GM18508 (cell line): ENCODE data around the gene DMD.
A peak's percentile ranks its signal among the peaks of the same experiment; 100 is the strongest.

Experiments
- ATAC-seq: cut with Tn5 transposase; IDR thresholded peaks from one replicate; pipeline ENCODE4 v1.9.1; 2021; ENCODE audit warnings: moderate number of reproducible peaks; ENCODE audit not compliant: insufficient read depth, unreplicated experiment

DMD gene

DNA sequence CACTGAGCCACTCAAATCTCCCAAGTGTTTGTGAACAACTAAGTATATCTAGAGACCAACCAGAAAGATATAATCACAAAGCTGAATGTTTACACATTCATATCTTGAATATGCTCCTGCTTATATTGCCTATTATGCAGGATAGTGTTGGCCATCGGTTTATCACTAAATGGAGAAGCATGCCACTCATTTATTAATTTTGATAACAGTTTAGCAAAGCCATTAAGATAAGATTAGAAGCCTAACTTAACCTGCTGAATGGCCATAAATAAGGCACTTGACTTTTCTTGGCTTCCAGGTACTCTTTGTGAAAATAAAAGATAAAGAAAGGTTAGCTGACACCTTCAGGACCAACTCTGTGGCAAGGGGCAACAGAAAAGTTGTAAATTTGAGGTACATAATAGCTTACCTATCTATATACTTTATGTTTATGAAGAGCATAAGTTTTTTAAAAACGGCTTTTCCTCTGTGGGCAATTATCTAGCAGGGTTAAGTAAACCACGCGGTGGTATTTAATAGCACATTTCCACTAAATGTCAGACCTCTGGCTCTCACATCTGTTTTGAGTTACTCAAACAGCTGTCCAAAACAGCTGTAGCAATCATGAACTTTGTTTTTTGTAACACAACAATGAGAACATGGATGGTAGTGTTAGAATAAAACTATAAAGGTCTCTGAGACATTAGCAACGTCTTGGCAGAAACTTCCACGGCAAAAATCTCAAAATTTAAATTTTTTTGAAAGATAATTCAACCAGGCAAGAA lies 2080.7 kb downstream of the DMD start:
- no peak for ATAC-seq

DNA sequence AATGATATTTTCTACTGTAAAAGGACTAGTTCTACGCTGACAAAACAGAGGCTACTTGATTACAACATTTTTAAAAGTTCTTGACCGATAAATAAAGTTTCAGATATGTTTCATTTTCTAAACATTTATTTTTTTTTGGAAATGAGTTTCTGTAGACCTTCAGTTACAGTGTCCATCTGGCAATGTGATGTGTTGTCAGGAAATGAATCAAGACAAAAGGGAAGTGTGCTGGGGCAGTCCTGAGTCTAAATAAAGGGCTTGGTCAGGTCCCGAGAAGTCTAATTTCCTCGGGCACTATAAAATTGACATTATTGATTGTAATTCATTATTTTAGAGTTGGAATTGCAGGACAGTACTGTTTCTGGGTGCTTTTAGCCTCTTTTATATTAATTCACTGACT lies 2082.5 kb downstream of the DMD start:
- ATAC-seq = no peak

DNA sequence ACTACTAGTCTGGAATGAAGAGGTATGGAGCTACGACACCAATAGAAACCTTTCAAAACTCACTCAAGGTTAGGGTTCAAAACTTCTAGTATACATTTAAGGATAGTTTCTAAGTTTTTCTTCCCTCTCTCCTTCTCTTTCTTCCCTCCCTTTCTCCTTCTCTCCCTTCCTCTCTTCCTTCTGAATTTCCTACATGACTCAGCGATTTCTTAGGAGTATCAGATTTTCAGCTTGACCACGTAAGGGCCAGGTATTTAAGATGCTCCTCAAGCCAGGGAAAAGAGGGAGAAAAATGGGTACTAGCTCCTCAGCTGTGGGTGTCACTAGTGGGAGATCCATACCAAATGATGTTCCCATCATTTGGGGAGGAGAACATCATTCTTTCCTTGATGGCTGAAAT lies 2083.6 kb downstream of the DMD start:
- no peak for ATAC-seq

DNA sequence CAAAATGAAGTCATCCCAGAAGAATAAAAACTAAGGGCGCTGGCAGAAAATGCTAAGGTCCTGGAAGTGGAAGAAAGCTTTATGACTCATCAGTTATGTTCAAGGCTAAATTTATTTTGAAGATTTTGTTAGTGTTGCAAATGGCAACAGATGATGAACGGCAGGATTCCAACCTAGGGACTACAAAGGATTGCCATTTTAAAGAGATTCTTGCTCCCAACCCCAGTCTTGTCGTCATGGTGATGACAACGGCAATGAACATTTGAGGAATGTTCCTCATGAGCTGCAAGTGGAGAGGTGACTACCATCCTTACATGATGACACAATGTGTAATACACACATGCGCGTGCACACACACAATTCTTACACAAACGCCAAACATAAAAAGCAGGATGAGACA lies 2085.1 kb downstream of the DMD start:
- no peak for ATAC-seq

DNA sequence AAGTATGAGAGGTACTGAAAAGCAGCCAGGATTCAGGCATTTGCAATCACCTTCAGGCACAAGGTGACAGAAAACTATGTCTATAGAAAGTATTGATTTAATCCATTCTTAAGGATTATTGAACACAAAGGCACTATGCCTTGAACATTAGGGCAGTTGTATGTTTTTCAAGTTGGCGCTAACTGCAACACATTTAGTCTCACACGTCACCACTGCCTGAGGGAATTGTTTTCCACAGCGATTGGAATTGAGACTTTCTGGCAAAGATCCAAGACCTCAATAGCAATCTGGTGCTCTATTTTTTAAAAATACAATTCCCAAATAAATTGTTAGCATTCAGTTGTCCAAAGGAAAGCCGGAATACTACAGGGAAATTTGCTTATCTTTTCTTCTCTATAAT lies 2086.8 kb downstream of the DMD start:
- no peak for ATAC-seq

DNA sequence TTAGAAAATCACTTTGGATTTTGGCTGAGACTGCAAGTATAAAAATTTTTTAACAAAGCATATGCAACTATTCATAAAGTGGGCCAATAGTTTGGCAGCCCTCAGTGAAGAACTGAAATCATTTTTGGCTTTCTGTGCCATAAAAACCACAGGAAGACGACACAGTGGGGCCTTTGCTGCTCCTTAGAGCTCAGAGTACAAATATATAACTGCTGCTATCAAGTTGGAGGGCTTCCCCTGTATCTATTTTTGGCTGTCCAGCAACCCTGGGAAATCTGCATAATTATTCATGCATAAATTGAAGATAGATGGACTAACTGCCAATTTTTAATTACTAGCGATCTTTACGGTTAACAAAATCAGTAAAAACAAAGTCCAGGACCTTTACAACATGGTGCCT lies 2088.0 kb downstream of the DMD start:
- no peak for ATAC-seq

DNA sequence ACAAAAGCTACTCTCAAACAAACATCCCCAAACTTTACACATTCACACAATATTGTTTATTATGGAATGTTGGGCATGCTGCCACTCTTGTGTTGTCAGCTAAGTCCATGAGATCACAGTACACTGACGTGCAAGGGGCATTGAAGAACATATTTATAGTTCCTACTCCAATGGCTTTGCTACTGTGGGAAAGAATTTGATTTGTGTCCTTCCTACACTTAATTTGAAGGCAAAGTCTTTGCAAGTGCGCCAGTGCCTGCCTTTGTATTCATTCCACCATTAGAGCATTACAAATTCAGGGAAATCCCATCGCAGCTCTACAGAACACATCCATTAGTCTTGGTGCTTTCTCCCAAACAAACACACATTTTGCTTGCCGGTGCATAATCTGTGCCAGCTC lies 2094.1 kb downstream of the DMD start:
- ATAC-seq = no peak

DNA sequence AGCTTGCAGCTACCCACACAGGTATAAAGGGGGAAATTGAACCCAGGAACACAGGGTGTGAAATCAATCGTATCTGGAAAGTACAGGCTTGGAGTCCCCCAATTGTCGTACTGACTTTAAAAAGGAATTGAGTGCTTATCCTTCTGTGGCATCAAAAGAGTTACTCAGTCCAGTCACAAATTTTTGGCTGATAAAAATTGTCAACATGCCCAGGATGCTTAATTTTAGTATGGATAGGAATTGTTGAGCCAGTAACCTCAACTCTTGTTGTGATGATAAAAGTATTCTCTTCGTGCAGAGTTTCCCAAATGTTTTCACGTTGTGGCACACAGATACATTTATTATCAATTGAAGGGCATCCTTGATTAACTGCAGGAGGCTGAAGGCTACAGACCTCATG lies 2096.0 kb downstream of the DMD start:
- no peak for ATAC-seq

DNA sequence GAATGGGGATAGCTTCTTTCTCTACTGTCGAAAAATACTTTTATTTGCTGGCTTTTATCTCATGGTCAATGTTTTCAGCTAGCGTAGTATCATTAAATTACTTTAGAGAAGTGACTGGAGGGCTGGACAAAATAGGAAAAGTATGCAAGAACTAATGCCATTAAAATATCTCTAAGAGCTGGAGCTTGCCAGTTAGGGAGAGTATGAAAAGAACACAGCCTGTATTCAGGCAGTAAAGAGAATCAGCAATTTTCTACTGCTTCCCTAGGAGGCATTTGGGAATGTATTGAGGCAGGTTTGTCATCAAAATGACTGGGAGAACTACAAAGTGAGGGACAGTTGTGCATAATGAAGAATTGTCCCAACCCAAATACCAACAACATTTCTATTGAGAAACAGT lies 2096.5 kb downstream of the DMD start:
- no peak for ATAC-seq

DNA sequence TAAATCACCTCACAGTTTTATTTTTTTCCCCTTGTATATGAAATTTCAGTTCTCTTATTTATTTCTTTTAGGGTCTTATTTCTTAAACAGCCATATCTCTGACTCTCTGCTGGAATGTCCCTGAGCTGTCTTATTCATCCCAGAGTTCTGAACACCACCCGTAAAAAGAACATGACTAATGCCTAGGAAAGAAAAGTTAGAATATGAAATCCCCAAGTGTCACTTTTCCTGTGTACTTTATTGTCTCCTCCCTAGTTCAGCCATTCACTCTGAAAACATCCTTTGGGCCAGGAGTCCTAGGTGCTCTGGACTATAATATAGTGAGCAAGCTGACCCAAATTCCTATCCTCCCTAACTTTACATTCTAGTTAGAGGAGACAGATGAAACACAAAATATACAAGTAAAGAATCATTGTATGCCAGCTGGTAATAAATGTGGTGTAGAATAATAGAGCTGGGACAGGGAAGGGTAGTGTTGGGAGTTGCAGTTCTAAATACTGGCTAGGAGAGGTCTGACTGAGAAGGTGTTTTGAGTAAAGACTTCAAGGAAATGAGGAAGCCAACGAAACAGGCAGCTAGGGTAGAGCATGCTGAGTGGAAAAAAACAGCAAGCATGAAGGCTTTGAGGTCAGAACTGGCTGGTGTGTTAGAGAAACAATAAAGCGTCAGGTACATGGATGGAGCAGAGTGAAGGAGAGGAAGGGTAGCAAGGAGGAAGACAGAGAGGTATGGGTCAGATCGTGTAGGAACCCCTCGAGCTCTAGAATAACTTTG lies 2098.9 kb downstream of the DMD start:
- no peak for ATAC-seq

DNA sequence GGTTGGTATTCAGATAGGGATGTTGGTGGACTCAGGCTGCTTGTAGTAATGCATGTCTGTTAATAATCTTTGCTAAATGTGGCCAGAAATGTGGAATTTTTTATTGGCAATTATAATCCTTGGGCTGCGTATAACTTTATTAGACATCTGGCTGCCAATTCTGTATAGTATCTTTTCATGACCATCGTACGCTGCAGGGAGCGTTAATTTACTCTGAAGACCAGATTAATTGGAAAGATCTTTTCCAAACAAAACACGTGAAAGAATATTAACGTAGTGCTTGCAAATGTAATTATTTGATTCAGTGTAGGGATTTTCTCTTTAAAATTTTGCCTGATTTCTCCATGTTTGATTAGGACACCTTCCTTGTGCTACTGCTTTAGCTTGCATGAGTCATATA lies 2100.7 kb downstream of the DMD start:
- no peak for ATAC-seq

DNA sequence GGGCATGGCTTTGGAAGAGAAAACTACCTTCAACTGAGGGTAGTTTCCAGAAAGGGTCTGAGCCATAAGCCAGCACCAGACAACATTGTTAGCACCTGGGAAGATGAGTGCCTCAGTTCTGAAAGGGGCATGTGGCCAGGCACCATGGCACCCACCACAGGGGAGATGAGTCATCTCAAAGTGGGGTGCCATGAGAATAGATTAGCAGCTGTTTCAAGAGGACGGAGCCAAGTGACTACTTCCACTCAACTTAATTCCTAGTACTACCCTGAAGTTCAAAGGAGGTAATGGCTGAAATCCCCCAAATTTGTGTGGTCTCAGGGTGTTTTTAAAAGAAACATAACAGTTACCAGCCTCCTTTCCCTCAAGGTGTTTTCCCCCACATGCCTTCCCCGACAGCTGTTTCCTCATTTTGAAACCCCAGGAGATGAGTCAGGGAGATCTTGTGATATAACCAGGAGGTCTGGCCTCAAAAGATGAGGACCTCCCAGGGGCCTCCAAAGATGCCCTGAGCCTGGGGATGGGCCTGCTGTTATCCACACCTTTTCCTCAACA lies 2111.7 kb downstream of the DMD start:
- ATAC-seq = peak; percentile 74

DNA sequence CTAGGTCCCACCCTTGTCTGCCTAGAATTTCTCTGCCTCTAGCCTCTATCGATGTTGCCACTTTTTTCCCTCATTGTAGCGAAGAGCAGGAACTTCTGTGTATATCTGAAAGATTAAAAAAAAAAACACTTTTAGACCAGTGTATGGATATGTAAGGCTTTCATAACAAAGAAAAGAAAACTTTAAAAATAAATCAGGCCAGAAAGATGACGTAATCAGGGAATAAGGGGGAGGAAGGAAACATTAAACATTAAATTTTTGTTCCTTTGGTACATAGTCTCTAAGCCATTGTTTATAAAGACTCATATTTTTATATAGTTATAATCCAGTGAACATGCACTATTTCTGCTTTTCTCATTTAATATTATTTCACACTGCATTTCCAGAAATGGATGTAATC lies 2113.3 kb downstream of the DMD start:
- ATAC-seq = no peak

DNA sequence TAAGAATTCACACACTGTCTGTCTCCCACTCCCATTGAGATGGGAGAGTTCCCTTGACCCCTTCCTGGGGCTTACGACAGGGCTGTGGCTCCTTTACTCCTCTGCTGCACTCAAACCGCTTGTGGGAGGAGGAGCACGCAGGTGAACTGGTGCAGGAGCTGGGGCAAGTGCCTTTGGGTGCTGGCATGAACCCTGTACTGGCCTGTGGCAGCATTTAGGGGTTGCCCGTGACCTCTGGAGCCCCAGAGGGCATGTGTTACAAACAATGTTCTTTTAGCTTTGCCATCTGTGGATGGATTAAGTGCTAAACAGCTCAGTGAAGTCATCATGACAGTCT lies 2117.7 kb downstream of the DMD start:
- peak; percentile 16 for ATAC-seq

DNA sequence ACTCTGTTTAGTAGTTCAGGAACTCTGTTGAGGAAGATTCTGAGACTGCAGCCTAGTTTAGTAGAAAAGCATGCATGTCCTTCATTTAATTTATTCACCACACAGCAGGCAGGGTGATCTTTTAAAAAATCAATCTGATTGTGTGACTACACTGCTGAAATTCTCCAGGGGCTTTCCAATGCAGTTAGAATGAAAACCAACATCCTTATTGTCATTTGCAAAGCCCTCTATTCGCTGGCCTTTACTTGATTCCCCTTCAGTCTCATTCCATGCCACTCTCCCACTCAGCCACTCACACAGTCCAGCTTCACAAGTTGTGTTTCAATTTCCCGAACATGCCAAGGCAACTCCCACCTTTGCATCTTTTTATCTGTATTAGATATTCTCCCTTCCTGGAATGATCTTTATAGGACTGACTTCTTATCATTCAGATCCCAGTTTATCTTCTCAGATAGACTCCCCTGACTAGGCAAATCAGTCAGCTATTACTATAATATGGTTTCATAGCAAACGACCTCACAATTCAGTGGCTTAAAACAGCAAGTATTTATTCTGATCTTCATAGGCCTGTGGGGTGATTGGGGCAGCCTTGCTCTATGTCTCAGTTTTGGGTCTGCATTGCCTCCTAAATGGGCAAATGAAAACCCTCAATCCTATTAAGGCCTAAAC lies 2118.2 kb downstream of the DMD start:
- ATAC-seq = peak; percentile 54

DNA sequence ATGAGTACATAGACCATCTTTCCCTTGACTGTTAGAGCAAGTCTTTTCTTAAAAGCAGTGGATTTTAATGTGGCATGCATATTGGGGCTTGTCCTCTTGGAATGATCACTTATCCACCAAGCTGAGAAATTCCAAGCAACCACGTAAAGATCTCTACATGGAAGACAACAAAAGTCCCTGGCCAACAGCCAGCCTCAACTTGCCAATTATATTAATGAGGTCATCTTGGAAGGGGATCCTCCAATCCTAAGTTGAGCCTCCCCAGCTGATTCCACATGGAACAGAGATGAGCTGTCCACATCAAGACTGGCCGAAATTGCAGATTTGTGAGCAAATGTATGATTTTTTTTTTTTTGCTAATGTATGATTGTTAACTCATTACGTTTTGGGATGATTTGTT lies 2118.9 kb downstream of the DMD start:
- ATAC-seq = no peak

DNA sequence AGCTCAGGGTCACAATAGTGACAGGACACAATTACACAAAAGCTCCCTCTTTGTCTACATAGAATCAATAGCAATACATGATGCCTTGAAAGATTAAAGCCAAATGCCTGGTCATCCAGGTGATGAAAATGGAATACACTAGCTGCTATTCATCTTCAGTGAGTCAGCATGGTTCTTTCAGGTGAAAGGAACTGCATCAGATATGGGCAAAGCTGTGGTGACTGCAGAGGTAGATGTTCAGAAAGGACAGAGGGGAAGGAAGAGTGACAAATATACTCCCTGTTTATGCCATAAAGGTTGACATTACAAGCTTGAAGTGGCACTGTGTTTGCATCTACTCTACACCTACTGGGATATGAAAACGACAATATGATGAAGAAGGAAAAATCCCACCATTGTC lies 2119.5 kb downstream of the DMD start:
- no peak for ATAC-seq

DNA sequence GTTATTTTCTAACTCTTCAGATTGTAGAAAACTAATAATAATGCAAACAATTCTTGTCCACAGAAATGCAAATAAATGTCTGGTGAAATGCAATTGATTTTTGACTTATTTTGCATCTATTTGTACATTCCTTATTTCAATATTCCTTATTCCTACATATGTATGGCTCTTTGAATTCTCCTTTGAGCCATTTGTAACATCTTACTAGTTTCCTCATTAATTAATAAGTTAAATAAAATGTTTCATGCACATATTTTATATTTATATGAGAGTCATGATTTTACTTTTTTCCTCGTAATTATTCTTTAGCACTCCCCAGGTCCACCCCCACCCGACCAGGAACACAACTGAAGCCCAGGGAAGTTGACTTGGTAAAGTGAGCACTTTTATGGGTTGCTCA lies 2136.8 kb downstream of the DMD start:
- ATAC-seq = no peak

DNA sequence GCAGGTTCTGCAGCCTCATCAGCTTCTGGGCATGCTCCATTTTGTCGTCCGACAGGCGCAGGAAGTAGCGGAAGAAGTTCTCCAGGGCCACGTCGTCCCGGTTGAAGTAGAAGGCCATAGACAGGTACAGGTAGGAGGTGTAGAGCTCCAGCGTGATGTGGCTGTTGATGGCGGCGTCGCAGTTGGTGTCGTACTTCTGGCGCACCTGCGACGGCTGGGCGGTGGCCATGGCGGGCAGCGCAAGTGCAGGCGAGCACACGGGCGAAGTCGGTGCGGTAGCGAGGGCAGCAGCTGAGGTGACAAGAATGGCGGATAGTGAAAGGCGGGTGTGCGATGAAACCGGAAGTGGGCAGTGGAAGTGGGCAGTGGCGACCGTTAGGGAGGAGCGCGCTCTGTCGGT lies 2139.6 kb downstream of the DMD start, which contains the start of gene FTHL17:
Gene FTHL17, minus strand, starts transcription at position 317 of the 400 bp plus-strand sequence. Its CDS starts 88 bp downstream, at position 229.
- no peak for ATAC-seq

DNA sequence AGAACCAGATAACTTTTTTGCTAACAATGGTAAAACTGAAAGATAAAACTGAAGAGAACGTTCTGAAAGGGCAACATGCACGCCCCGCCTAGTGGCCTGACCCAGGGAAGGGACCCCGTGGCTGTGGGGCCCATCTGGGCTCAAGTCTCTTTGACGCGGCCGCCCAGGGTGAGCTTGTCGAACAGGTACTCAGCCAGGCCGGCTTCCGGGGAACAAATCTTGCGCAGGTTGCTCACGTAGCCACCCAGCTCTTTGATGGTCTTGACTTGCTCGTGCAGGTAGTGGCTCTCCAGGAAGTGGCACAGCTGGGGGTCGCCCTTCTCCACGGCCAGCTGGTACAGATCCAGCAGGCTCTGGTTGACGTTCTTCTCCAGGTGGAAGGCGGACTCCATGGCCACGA lies 2140.1 kb downstream of the DMD start:
- ATAC-seq = no peak

DNA sequence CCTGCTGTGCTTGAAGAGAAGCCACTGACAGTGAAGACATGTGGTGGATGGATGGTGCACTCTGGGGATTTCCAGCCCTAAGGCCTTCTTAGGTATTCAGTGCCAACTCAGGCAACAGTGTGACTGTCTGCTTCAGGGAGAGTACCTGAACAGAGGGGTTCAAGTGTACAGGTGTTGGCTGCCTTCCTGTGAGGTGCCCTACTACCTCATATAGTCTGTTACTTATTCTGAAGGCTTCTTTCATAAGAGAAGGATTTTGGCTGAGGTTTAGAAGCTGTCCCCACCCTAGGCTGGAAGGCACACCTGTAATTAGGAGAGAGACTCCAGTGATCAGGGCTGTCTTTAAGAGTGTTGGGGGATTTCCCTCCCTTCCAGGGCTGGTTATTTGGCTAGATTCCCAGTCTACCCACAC lies 2141.3 kb downstream of the DMD start:
- peak; percentile 67 for ATAC-seq
